Transverse colon (tissue), 4 donors: ENCODE results near the gene TENM4.

Experiments used
- CTCF ChIP-seq, 5 experiments: fragments of 200-600 bp in 3 of 5; fragments of 450-650 bp in 2 of 5; sonication (generic) in 3 of 5; IDR thresholded peaks; 1 replicate in 2 of 5; 2 replicates in 3 of 5; pipeline ENCODE4 v1.5.1; 2016 to 2017; ENCODE audit warnings: antibody characterized with exemption in 5 of 5, inconsistent platforms in 3 of 5, mild to moderate bottlenecking in 2 of 5, moderate library complexity in 1 of 5
- EP300 ChIP-seq: sonication (generic); formaldehyde crosslinking; IDR thresholded peaks from one replicate; pipeline ENCODE4 v1.6.1; 2017; ENCODE audit warnings: antibody characterized with exemption, low read depth
- POLR2AphosphoS5 ChIP-seq, 3 donors: sonication (generic); formaldehyde crosslinking; IDR thresholded peaks; one replicate each; pipeline ENCODE4 v1.6.1; 2016; ENCODE audit warnings: antibody characterized with exemption in 3 of 3

- TF ChIP-seq CTCF (IDR thresholded peaks at IDR 0.05) (no peak), EP300 (no peak), POLR2AphosphoS5 (IDR thresholded peaks at IDR 0.05) (no peak)
These were observed 17.9 kb upstream of the TENM4 start for GRCh38 chr11:79458709-79459108.
